Measurements from ENCODE around the gene RLN3.
A peak's percentile ranks its signal among the peaks of the same experiment; 100 is the strongest.

The RLN3 gene

GRCh38 chr19:14056069-14056666 is 28.2 kb downstream of the RLN3 start:
- no peak for DNase-seq

GRCh38 chr19:14056741-14057356 is 28.9 kb downstream of the RLN3 start:
- DNase-seq, result no peak

DNA sequence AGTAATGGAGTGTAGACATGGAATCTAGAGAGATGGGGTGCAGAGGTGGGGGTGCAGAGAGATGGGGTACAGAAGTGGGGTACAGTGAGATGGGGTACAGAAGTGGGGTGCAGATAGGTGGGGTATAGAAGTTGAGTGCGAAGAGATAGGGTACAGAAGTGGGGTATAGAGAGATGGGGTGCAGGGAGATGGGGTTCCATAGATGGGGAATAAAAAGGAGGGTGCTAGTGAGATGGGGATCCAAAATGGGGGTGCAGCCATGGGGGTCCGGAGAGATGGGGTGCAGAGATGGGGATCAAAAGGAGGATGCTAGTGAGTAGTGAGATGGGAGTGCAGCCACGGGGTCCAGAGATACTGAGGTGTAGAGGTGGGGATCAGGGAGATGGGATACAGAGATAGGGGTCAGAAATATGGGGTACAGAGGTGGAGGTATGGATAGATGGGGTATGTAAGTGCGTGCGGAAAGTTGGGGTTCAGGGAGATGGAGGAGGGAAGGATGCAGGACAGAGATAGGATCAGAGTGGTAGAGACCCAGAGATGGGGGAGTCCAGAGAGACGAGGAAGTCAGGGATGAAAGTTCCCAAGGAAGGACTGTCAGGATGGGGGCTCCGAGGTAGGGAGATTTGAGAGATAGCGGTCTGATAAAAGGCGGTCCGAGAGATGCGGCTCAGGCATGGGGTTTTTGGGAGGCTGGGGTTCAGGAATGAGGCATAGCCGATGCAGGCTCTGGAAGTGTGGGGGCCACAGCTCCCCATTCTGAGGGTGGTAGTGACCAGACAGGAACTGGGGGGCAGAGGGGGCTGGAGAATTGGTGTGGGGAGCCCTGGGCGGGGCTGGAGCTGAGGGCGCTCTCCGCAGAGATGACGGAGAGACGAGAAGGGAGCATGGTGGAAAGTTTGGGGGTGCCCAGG is 30.5 kb downstream of the RLN3 start:
- DNase-seq, result no peak

DNA sequence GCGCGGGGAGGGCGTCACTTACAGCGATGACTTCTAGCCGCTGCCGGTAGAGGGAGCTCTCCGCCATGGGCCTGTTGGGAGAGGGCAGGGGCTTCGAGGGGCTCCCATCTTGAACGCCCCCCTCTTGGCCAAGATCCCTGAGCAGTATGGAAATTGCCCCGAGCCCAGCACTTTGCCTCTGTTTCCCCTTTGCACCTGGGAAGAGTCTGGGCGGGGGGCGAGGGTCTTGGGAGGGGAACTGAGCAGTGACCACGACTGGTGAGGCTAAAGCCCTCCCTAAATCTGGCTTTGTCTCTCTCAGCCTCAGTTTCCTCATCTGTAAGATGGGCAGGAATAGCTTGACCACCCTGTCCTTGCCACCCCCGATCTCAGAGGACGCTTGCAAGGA is 31.1 kb downstream of the RLN3 start:
- peak; percentile 43 to 50 for DNase-seq

- no peak for DNase-seq
Measured at GRCh38 chr19:14059652-14060155, 31.8 kb downstream of the RLN3 start.

DNA sequence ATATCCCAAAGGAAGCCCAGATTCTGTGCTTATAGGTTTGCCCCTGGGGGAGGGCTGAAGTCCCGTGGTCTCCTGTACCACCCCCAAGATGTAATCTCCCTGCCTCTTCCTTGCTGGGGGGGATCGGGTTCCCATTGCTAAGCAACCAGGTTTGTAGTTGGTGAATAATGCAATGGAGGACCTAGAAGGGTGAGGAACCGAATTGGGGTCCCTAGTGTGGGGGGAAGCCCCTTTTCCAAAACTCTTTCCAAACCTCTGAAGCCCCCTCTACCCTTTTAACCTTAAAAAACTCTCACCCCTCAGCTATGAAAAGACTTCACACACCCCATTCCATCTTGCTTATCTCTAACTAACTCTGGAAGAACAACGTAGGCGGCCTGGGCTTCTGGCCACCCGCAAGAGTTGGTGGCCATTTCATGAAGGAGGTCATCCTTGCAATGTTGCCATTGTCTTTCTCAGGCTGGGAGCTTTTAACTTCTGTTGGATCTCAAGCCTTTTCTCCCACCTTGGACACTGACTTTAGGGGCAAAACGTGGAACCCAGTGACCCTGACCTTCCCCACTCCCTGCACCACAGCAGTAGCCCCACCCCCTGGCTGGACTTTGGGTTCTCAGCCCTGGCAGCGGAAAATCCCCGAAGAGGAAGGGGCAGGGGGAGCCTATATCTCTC is 33.3 kb downstream of the RLN3 start:
- DNase-seq, result no peak

- DNase-seq, result no peak
Measured at GRCh38 chr19:14061751-14062557, 34.0 kb downstream of the RLN3 start, which contains the start of gene PALM3. Gene PALM3 (minus strand): TSS chr19:14062076. CDS start chr19:14061980, 96 bp downstream.

DNA sequence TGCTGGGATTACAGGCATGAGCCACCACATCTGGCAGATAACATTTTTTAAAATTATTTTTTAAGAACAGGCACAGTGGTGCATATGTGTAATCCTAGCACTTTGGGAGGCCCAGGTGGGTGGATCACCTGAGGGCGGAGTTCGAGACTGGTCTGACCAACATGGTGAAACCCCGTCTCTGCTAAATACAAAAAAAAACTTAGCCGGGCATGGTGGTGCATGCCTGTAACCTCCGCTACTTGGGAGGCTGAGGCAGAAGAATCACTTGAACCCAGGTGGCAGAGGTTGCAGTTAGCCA is 34.6 kb downstream of the RLN3 start:
- no peak for DNase-seq

DNA sequence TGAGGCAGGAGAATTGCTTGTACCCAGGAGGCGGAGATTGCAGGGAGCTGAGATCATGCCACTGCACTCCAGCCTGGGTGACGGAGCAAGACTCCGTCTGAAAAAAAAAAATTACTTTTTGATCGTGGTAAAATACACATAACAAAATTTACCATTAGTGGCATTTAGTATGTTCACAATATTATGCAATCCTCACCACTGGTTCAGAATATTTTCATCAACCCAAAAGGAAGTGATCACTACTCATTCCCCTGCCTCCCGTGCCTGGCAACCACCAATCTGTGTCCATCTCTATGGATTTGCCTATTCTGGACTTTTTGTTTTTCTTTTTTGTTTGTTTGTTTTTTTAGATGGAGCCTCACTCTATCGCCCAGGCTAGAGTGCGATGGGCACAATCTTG is 35.2 kb downstream of the RLN3 start:
- no peak for DNase-seq

GRCh38 chr19:14066134-14066533 is 38.2 kb downstream of the RLN3 start:
- DNase-seq, result no peak

- DNase-seq, result no peak
Measured at GRCh38 chr19:14070268-14071050, 42.5 kb downstream of the RLN3 start.

DNA sequence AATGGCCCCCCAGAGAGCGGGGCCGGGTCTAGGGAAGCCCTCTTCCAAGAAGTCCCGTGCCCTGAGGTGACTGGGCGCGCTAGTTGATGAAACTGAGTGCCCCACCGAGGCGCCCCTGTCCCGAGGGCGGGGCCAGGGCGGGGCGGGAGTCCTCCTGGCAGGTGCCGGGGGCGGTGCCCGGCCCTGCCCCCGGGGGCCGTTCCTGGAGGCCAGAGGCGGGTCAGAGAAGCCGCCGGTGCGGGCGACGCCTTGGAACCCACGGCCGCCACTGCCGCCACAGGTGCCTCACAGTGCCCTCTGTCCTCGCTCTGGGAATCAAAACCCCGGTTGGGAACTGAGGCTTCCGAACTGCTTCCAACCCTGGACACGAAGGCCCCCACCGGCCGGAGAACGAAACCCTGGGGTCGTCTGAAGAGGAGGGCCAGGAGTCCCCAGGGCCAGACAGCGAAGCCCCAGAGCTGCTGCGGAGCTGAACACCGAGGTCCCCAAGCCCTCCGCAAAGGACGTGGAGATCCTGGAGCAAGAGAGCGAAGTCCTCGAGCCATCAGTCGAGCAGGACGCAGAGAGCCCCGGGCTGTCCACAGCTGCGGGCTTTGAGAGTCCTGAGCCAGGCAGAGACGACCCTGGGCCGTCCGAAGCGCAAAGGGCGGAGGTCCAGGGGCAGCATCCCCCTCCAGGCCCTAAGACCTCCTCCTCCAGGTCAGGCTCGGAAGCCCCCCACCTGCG is 44.8 kb downstream of the RLN3 start, which contains the start of gene MISP3:
Gene MISP3, plus strand, starts transcription at position 252 of the 726 bp plus-strand sequence. CDS start 524 bp downstream, outside the sequence.
- no peak for DNase-seq

GRCh38 chr19:14073261-14073924 is 45.4 kb downstream of the RLN3 start:
- peak; percentile 57 to 64 for DNase-seq

DNA sequence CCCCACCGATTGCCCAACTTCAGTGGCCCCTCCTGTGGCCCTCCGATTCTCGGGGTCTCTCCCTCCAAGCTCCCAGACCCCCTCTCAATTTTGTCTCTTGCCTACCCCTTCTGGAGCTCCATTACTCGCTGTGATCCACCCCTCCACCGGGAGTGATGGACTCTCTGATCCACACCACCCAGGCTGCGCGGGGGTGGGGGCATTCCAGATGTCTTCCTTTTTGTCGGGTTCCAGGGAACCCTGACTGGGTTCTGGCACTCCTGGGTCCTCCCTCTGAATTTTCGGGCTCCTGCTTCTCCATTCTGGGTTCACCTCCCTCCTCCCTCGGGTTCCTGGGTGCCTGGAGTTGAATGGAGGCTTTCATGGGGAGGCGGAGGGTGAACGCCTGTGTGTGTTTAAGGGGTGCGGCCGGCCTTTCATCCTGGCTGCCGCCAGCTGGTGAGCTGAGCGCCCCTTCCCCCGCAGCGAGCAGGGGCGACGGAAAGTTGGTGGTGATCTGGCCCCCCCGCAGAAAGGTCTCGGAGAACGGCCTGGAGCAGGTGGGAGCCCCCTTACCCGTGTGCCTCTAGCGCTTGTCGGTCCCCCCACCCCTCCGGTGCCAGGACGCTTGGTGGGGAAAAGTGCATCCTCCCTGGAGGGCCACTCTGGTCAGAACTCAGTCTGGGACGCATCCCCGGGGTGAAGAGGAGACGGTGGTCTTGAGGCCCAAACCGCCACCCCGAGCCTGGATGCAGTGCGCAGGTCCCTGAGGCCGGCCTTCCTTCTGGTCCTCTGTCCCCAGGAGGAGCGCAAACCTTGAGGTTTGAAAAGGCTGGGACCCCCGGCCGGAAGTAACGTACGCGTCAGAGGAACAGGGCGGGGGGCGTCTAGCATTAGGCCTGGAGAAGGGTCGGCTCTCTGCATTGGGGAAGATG is 46.2 kb downstream of the RLN3 start:
- DNase-seq, result peak in 1 of 2 experiments; percentile 26

DNA sequence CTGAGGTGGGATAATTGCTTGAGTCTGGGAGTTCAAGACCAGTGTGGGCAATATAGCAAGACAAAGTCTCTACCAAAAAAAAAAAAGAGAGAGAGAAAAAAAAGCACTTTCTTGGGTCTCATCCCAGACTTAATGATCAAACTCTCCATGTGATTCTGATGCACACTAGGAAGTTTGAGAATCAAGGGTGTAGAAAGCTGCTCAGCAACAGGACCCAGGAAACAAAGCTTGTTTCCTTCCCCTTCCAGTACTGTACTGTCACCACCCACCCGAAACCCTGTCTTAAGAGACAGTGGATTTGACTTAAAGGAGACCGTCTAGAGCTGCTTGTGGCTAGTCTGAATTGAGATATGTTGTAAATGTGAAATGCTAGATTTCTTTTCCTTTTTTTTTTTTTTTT is 50.5 kb downstream of the RLN3 start:
- no peak for DNase-seq

All from activated CD4-positive, alpha-beta T cell treated with anti-CD3 and anti-CD28 coated beads, Interleukin-2, amount 50 U/mL, for 4 hours (primary cell).